Nucleus accumbens (tissue), 56 donors: ENCODE results near the gene MAPKAPK3.

Source experiments
- DNase-seq, 56 donors: peaks; one replicate each; lab custom pipeline; 2025; lab: John Stamatoyannopoulos, UW

The MAPKAPK3 gene

GRCh38 chr3:50586763-50587070, 30.2 kb upstream of the MAPKAPK3 start:
- DNase-seq = no peak

GRCh38 chr3:50587373-50587772, 29.6 kb upstream of the MAPKAPK3 start:
- no peak for DNase-seq

GRCh38 chr3:50587806-50588758, 28.9 kb upstream of the MAPKAPK3 start:
- no peak for DNase-seq

GRCh38 chr3:50588759-50589433, 28.1 kb upstream of the MAPKAPK3 start:
- no peak for DNase-seq

- no peak for DNase-seq
These were observed 25.7 kb upstream of the MAPKAPK3 start for GRCh38 chr3:50591196-50591741.

- DNase-seq = no peak
These were observed 24.4 kb upstream of the MAPKAPK3 start for GRCh38 chr3:50592568-50592967.

GRCh38 chr3:50594253-50594785, 22.6 kb upstream of the MAPKAPK3 start:
- no peak for DNase-seq

- DNase-seq = no peak
These were observed 17.7 kb upstream of the MAPKAPK3 start for GRCh38 chr3:50599115-50599715.

GRCh38 chr3:50599716-50600118, 17.2 kb upstream of the MAPKAPK3 start:
- DNase-seq = no peak

- DNase-seq = no peak
These were observed 16.7 kb upstream of the MAPKAPK3 start for GRCh38 chr3:50600141-50600753.

GRCh38 chr3:50600841-50601591, 15.9 kb upstream of the MAPKAPK3 start:
- peak in 55 of 56 donors; percentile 10 to 87 (median 63) for DNase-seq

- DNase-seq = no peak
These were observed 14.3 kb upstream of the MAPKAPK3 start for GRCh38 chr3:50602595-50603191.

GRCh38 chr3:50603261-50604109, 13.5 kb upstream of the MAPKAPK3 start:
- DNase-seq = no peak

- DNase-seq = no peak
These were observed 12.8 kb upstream of the MAPKAPK3 start for GRCh38 chr3:50604110-50604621.

GRCh38 chr3:50604628-50605588, 12.0 kb upstream of the MAPKAPK3 start:
- no peak for DNase-seq

GRCh38 chr3:50605901-50606326, 11.0 kb upstream of the MAPKAPK3 start:
- no peak for DNase-seq

GRCh38 chr3:50606596-50606995, 10.4 kb upstream of the MAPKAPK3 start:
- DNase-seq = no peak
